HEK293 (cell line): ENCODE results near the gene ZNF358.

Experiments used
- BCL11A ChIP-seq: fragments of 450-650 bp; formaldehyde crosslinking; IDR thresholded peaks from 2 replicates; pipeline ENCODE4 v1.5.1; 2016; ENCODE audit warnings: low read depth, missing biosample characterization, missing genetic modification characterization
- EGR2 ChIP-seq: fragments of 450-650 bp; formaldehyde crosslinking; IDR thresholded peaks from 2 replicates; pipeline ENCODE4 v1.5.1; 2016; ENCODE audit warnings: low read depth, missing biosample characterization, missing genetic modification characterization
- OVOL3 ChIP-seq: fragments of 450-650 bp; formaldehyde crosslinking; IDR thresholded peaks from 2 replicates; pipeline ENCODE4 v1.5.1; 2016; ENCODE audit warnings: missing biosample characterization, missing genetic modification characterization
- WT1 ChIP-seq: fragments of 450-650 bp; formaldehyde crosslinking; IDR thresholded peaks from 2 replicates; pipeline ENCODE4 v1.5.1; 2016; ENCODE audit warnings: missing biosample characterization, missing genetic modification characterization
- ZNF146 ChIP-seq: fragments of 450-650 bp; formaldehyde crosslinking; IDR thresholded peaks from 2 replicates; pipeline ENCODE4 v1.5.1; 2016; ENCODE audit warnings: missing biosample characterization, missing genetic modification characterization
- ZNF394 ChIP-seq: fragments of 450-650 bp; formaldehyde crosslinking; IDR thresholded peaks from 2 replicates; pipeline ENCODE4 v1.5.1; 2016; ENCODE audit warnings: missing biosample characterization, missing genetic modification characterization, mild to moderate bottlenecking, moderate library complexity, borderline replicate concordance
- ZNF501 ChIP-seq: fragments of 450-650 bp; formaldehyde crosslinking; IDR thresholded peaks from 2 replicates; pipeline ENCODE4 v1.5.1; 2016; ENCODE audit warnings: missing biosample characterization, missing genetic modification characterization
- ZNF747 ChIP-seq: fragments of 450-650 bp; formaldehyde crosslinking; IDR thresholded peaks from 2 replicates; pipeline ENCODE4 v1.5.1; 2016; ENCODE audit warnings: missing biosample characterization, missing genetic modification characterization
- ZNF777 ChIP-seq: fragments of 450-650 bp; formaldehyde crosslinking; IDR thresholded peaks from 2 replicates; pipeline ENCODE4 v1.5.1; 2017; ENCODE audit warnings: missing biosample characterization, missing genetic modification characterization, borderline replicate concordance
- TF ChIP-seq, protein P1 (sequence below): fragments of 450-650 bp; formaldehyde crosslinking; IDR thresholded peaks from 2 replicates; pipeline ENCODE4 v1.5.1; 2016; ENCODE audit warnings: missing biosample characterization, missing genetic modification characterization
- TF ChIP-seq, protein P2 (sequence below): fragments of 450-650 bp; formaldehyde crosslinking; conservative IDR thresholded peaks from 2 replicates; pipeline ENCODE4 v1.5.1; 2016; ENCODE audit warnings: low read depth, missing biosample characterization, missing genetic modification characterization
- TF ChIP-seq, protein P3 (sequence below): fragments of 450-650 bp; formaldehyde crosslinking; IDR thresholded peaks from 2 replicates; pipeline ENCODE4 v1.5.1; 2017; ENCODE audit warnings: missing biosample characterization, missing genetic modification characterization
- TF ChIP-seq, protein P4 (sequence below): fragments of 450-650 bp; formaldehyde crosslinking; IDR thresholded peaks from 2 replicates; pipeline ENCODE4 v1.5.1; 2016; ENCODE audit warnings: missing biosample characterization, missing genetic modification characterization
- TF ChIP-seq, protein P5 (sequence below): fragments of 450-650 bp; formaldehyde crosslinking; IDR thresholded peaks from 2 replicates; pipeline ENCODE4 v1.5.1; 2016; ENCODE audit warnings: missing biosample characterization, missing genetic modification characterization
- TF ChIP-seq, protein P6 (sequence below): fragments of 450-650 bp; formaldehyde crosslinking; conservative IDR thresholded peaks from 2 replicates; pipeline ENCODE4 v1.5.1; 2016; ENCODE audit warnings: low read depth, missing biosample characterization, missing genetic modification characterization
- TF ChIP-seq, protein P7 (sequence below): fragments of 450-650 bp; formaldehyde crosslinking; IDR thresholded peaks from 2 replicates; pipeline ENCODE4 v1.5.1; 2016; ENCODE audit warnings: missing biosample characterization, missing genetic modification characterization, low read depth

ZNF358 gene

DNA sequence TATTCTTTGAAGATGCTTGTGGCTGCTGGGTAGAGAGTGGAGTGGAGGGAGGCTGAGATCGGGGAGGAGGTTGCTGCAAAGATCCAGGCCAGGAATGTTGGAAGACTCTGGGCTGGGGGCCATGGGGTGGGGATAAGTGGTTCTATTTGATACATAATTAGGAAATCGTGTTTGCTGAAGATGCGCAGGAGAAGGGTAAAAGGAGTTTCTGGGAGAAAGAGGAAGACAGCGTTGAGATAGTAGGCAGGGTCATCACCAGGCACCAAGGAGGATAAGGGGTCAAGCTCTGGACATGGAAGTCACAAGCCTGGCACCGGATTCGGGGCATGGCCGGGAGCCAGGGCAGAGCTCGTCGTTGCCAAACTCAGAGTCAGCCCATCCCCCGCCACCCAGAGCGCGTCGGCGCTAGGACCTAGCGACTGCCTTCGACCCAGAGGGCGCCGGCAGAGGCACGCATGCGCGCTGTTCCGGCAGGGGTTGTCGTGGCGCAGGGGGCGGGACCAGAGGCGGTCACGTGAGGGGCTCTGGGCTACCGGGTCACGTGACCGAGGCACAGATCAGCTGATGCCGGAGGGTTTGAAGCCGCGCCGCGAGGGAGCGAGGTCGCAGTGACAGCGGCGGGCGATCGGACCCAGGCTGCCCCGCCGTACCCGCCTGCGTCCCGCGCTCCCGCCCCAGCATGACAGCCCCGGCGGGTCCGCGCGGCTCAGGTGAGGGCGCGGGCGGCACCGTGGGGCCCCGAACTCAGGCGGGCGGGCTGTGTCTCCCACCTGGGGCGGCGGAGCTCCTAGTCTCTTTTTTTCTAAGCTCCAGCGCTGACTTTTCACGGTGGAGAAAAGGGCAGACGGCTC lies 6.4 kb downstream of the ZNF358 start, which contains the start of gene MCOLN1 (continued):
- TF ChIP-seq, protein P1, sequence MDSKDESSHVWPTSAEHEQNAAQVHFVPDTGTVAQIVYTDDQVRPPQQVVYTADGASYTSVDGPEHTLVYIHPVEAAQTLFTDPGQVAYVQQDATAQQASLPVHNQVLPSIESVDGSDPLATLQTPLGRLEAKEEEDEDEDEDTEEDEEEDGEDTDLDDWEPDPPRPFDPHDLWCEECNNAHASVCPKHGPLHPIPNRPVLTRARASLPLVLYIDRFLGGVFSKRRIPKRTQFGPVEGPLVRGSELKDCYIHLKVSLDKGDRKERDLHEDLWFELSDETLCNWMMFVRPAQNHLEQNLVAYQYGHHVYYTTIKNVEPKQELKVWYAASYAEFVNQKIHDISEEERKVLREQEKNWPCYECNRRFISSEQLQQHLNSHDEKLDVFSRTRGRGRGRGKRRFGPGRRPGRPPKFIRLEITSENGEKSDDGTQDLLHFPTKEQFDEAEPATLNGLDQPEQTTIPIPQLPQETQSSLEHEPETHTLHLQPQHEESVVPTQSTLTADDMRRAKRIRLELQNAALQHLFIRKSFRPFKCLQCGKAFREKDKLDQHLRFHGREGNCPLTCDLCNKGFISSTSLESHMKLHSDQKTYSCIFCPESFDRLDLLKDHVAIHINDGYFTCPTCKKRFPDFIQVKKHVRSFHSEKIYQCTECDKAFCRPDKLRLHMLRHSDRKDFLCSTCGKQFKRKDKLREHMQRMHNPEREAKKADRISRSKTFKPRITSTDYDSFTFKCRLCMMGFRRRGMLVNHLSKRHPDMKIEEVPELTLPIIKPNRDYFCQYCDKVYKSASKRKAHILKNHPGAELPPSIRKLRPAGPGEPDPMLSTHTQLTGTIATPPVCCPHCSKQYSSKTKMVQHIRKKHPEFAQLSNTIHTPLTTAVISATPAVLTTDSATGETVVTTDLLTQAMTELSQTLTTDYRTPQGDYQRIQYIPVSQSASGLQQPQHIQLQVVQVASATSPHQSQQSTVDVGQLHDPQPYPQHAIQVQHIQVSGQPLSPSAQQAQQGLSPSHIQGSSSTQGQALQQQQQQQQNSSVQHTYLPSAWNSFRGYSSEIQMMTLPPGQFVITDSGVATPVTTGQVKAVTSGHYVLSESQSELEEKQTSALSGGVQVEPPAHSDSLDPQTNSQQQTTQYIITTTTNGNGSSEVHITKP (tag by site-specific recombination): peak; percentile 68
- TF ChIP-seq, protein P2, sequence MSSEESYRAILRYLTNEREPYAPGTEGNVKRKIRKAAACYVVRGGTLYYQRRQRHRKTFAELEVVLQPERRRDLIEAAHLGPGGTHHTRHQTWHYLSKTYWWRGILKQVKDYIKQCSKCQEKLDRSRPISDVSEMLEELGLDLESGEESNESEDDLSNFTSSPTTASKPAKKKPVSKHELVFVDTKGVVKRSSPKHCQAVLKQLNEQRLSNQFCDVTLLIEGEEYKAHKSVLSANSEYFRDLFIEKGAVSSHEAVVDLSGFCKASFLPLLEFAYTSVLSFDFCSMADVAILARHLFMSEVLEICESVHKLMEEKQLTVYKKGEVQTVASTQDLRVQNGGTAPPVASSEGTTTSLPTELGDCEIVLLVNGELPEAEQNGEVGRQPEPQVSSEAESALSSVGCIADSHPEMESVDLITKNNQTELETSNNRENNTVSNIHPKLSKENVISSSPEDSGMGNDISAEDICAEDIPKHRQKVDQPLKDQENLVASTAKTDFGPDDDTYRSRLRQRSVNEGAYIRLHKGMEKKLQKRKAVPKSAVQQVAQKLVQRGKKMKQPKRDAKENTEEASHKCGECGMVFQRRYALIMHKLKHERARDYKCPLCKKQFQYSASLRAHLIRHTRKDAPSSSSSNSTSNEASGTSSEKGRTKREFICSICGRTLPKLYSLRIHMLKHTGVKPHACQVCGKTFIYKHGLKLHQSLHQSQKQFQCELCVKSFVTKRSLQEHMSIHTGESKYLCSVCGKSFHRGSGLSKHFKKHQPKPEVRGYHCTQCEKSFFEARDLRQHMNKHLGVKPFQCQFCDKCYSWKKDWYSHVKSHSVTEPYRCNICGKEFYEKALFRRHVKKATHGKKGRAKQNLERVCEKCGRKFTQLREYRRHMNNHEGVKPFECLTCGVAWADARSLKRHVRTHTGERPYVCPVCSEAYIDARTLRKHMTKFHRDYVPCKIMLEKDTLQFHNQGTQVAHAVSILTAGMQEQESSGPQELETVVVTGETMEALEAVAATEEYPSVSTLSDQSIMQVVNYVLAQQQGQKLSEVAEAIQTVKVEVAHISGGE (tag by site-specific recombination): 0 out of 2 replicates have a peak, but pooled peaks have one; percentile 40
- peak; percentile 55 for TF ChIP-seq WT1 (tag by site-specific recombination)
- TF ChIP-seq, protein P3, sequence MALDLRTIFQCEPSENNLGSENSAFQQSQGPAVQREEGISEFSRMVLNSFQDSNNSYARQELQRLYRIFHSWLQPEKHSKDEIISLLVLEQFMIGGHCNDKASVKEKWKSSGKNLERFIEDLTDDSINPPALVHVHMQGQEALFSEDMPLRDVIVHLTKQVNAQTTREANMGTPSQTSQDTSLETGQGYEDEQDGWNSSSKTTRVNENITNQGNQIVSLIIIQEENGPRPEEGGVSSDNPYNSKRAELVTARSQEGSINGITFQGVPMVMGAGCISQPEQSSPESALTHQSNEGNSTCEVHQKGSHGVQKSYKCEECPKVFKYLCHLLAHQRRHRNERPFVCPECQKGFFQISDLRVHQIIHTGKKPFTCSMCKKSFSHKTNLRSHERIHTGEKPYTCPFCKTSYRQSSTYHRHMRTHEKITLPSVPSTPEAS (tag by site-specific recombination): peak; percentile 44; the same call in 1 of the 2 replicates
- peak; percentile 40; the same call in 1 of the 2 replicates for TF ChIP-seq OVOL3
- TF ChIP-seq, protein P4, sequence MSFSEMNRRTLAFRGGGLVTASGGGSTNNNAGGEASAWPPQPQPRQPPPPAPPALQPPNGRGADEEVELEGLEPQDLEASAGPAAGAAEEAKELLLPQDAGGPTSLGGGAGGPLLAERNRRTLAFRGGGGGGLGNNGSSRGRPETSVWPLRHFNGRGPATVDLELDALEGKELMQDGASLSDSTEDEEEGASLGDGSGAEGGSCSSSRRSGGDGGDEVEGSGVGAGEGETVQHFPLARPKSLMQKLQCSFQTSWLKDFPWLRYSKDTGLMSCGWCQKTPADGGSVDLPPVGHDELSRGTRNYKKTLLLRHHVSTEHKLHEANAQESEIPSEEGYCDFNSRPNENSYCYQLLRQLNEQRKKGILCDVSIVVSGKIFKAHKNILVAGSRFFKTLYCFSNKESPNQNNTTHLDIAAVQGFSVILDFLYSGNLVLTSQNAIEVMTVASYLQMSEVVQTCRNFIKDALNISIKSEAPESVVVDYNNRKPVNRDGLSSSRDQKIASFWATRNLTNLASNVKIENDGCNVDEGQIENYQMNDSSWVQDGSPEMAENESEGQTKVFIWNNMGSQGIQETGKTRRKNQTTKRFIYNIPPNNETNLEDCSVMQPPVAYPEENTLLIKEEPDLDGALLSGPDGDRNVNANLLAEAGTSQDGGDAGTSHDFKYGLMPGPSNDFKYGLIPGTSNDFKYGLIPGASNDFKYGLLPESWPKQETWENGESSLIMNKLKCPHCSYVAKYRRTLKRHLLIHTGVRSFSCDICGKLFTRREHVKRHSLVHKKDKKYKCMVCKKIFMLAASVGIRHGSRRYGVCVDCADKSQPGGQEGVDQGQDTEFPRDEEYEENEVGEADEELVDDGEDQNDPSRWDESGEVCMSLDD (tag by site-specific recombination): peak; percentile 56
- TF ChIP-seq BCL11A: no peak
- peak; percentile 53; the same call in 1 of the 2 replicates for TF ChIP-seq ZNF747 (tag by site-specific recombination)
- TF ChIP-seq ZNF146 (tag by site-specific recombination): peak; percentile 19; the same call in 1 of the 2 replicates
- TF ChIP-seq, protein P5, sequence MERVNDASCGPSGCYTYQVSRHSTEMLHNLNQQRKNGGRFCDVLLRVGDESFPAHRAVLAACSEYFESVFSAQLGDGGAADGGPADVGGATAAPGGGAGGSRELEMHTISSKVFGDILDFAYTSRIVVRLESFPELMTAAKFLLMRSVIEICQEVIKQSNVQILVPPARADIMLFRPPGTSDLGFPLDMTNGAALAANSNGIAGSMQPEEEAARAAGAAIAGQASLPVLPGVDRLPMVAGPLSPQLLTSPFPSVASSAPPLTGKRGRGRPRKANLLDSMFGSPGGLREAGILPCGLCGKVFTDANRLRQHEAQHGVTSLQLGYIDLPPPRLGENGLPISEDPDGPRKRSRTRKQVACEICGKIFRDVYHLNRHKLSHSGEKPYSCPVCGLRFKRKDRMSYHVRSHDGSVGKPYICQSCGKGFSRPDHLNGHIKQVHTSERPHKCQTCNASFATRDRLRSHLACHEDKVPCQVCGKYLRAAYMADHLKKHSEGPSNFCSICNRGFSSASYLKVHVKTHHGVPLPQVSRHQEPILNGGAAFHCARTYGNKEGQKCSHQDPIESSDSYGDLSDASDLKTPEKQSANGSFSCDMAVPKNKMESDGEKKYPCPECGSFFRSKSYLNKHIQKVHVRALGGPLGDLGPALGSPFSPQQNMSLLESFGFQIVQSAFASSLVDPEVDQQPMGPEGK (tag by site-specific recombination): peak; percentile 61; the same call in 1 of the 2 replicates
- 0 out of 2 replicates have a peak, but pooled peaks have one; percentile 31 for TF ChIP-seq EGR2 (tag by site-specific recombination)
- TF ChIP-seq, protein P6, sequence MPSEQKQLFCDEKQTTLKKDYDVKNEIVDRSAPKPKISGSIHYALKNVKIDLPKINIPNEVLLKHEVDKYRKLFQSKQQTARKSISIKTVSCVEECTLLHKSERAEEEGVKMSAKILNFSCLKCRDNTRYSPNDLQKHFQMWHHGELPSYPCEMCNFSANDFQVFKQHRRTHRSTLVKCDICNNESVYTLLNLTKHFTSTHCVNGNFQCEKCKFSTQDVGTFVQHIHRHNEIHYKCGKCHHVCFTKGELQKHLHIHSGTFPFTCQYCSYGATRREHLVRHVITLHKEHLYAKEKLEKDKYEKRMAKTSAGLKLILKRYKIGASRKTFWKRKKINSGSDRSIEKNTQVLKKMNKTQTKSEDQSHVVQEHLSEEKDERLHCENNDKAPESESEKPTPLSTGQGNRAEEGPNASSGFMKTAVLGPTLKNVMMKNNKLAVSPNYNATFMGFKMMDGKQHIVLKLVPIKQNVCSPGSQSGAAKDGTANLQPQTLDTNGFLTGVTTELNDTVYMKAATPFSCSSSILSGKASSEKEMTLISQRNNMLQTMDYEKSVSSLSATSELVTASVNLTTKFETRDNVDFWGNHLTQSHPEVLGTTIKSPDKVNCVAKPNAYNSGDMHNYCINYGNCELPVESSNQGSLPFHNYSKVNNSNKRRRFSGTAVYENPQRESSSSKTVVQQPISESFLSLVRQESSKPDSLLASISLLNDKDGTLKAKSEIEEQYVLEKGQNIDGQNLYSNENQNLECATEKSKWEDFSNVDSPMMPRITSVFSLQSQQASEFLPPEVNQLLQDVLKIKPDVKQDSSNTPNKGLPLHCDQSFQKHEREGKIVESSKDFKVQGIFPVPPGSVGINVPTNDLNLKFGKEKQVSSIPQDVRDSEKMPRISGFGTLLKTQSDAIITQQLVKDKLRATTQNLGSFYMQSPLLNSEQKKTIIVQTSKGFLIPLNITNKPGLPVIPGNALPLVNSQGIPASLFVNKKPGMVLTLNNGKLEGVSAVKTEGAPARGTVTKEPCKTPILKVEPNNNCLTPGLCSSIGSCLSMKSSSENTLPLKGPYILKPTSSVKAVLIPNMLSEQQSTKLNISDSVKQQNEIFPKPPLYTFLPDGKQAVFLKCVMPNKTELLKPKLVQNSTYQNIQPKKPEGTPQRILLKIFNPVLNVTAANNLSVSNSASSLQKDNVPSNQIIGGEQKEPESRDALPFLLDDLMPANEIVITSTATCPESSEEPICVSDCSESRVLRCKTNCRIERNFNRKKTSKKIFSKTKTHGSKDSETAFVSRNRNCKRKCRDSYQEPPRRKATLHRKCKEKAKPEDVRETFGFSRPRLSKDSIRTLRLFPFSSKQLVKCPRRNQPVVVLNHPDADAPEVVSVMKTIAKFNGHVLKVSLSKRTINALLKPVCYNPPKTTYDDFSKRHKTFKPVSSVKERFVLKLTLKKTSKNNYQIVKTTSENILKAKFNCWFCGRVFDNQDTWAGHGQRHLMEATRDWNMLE: 0 out of 2 replicates have a peak, but pooled peaks have one; percentile 33
- no peak for TF ChIP-seq ZNF777 (tag by site-specific recombination)
- peak; percentile 90; the same call in 1 of the 2 replicates for TF ChIP-seq ZNF501
- TF ChIP-seq, protein P7, sequence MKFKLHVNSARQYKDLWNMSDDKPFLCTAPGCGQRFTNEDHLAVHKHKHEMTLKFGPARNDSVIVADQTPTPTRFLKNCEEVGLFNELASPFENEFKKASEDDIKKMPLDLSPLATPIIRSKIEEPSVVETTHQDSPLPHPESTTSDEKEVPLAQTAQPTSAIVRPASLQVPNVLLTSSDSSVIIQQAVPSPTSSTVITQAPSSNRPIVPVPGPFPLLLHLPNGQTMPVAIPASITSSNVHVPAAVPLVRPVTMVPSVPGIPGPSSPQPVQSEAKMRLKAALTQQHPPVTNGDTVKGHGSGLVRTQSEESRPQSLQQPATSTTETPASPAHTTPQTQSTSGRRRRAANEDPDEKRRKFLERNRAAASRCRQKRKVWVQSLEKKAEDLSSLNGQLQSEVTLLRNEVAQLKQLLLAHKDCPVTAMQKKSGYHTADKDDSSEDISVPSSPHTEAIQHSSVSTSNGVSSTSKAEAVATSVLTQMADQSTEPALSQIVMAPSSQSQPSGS: no peak
- TF ChIP-seq ZNF394 (tag by site-specific recombination): peak; percentile 6; the same call in 1 of the 2 replicates
